Stimulated activated CD8-positive, alpha-beta memory T cell treated with anti-CD3 and anti-CD28 coated beads, Interleukin-2, amount 100 ng/mL, for 48 hours (primary cell): ENCODE results near the gene PSMA3.
A peak's percentile ranks its signal among the peaks of the same experiment; 100 is the strongest.
"Not testable (repeated sequence)": the region's sequence is repeated elsewhere in the genome, so short reads cannot be mapped to it uniquely, and the experiment has no call there.

Source experiments
- DNase-seq, 2 donors: peaks; one replicate each; pipeline ENCODE4 v3.0.0-alpha.2; 2020; ENCODE audit warnings: low read depth in 2 of 2

PSMA3 gene

DNA sequence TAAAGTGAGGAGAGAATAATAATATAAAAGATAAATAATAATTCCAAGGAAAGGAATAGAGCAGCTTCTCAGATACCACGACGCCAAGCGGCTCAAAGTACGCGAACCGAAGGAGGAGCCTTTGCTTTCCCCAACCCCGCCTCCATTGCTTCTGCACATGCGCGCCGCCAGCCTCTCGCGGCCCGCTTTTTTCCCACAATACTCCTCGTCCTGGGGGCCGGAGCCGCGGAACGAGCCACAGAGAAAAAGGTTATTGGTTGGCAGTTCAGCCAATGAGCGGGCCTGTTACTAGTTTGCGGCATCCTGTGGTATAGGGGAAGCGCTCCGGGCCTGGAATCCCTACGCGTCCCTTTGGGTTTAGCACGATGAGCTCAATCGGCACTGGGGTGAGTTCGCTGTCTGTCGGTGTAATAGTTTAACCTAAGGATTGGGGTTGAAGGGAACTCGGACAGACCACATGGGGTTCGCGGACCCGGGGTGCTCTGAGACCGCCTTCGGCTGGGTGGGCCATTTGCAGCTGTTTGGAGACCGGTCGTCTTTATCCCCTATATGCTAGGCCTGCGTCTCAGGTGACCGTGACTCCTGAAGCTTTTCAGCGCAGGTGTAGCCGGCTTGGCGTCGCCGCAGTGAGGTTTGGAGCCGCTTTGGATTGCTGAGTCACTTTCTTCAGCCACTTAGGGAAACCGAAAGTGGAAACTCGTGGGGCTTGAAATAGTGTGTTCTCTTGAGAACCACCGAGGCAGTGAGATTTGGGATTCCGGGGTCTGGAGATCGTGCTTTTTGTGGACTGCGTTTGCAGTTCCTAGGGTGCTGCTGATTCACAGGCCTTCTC is at the start of gene PSMA3:
PSMA3 (plus strand) TSS at position 288 of the 832 bp plus-strand sequence; CDS start at position 366, 78 bp downstream.
- DNase-seq, result peak; percentile 91 to 96

DNA sequence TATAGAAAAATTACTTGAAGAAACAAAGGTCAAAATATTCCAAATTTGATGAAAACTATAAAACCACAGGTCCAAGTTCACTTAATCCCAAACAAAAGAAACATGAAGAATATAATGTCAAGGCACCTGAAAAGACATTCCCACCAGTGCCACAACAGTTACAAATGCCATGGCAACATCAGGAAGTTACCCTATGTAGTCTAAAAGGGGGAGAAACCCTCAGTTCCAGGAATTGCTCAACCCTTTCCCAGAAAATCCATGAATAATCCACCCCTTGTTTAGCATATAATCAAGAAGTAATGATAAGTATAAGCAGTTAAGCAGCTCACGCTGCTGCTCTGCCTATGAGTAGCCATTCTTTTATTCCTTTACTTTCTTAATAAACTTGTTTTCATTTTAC is 48.4 kb upstream of the PSMA3 start:
- DNase-seq, result no peak

DNA sequence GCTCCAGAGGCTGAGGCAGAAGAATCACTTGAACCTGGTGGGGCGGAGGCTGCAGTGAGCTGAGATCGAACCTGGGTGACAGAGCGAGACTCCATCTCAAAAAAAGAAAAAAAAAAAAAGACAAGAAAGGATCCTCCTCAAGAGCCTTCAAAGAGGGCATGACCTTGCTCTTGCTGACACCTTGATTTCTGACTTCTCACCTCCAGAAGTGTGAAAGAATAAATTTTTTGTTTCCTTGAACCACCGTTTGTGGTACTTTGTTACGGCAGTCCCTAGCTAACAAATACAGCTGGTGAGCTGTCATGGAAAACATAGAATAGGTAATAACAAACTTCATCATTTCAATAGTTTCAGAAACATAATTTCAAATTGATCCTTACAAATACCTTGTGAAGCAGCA is 46.6 kb upstream of the PSMA3 start:
- DNase-seq, result no peak

GRCh38 chr14:58199726-58200479 is 44.7 kb upstream of the PSMA3 start, which contains the start of gene ACTR10:
ACTR10 (plus strand) TSS chr14:58200149; CDS start chr14:58200218, 69 bp downstream.
- DNase-seq, result peak; percentile 85 to 91

DNA sequence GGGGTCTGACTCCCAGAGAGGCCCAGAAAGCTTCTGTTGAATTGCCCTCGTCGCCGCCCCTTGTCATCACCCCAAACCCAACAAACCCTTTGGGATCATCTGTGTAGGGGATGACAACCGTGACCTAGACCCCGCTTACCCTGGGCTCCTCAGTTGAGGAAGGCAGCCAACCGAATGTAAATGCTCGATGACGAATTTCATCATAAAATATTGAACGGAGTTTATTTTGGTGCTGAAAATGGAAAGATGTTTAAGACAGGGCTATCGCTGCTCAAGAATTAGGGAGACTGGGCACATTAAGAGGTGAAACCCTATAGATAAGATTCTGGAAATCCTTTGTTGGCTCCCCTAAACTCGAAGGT is 44.2 kb upstream of the PSMA3 start:
- no peak for DNase-seq

DNA sequence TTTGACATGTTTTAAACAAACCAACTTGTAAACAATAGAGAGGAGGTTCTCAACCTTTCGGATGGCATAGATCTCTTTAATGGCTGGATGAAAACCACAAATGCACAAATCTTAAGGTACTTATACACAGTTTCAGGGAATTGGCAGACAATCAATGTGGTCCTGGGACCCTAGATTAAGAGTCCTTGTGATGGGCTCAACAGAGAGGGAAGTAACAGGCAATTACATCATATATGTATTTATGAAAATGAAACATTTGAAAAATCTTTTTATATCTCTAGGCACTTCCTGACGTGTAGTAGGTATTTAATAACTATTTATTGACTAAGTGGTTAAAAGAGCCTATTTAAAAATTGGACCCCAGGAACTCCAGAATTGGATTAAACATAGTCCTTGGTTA is 43.8 kb upstream of the PSMA3 start:
- DNase-seq, result no peak

- DNase-seq, result no peak
These were observed 31.5 kb upstream of the PSMA3 start for GRCh38 chr14:58213176-58213575.

GRCh38 chr14:58215191-58215914 is 29.3 kb upstream of the PSMA3 start:
- DNase-seq, result no peak

- DNase-seq, result no peak
These were observed 28.1 kb upstream of the PSMA3 start for GRCh38 chr14:58216544-58216943.

DNA sequence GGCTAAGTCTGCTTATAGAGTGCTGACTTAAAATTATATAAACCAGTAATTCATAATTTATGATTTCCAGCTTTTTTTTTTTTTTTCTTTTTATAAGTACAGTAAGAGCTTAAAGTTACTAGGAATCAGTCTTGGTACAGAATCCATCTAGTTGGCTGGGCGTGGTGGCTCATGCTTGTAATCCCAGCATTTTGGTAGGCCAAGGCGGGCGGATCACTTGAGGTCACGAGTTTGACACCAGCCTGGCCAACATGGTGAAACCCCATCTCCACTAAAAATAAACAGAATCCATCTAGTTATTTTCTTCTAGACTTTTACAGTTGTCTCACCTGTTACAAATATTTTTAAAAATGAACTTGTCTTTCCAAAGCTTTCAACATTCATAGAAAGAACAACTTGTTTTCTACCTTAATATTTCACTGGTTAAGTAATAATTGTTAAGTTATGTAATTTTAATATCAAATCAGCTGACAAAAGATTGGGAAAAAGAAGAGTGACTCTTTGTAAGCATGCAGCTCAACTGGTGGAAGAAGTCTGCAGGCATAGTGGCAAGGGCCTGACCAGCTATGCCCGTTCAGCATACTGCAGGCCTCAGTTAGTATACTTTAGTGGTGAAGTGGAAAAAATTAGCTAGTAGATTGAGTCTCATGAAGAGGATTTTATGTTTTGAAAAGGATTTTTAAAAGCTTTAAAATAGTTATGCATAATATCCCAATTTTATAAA is 17.4 kb upstream of the PSMA3 start:
- no peak for DNase-seq

- no peak for DNase-seq
These were observed 6.1 kb upstream of the PSMA3 start for GRCh38 chr14:58238252-58239243.

GRCh38 chr14:58239244-58240195 is 5.1 kb upstream of the PSMA3 start:
- peak; percentile 51 to 73 for DNase-seq

GRCh38 chr14:58243790-58244555 is 670 bp upstream of the PSMA3 start:
- no peak for DNase-seq

- DNase-seq, result no peak
These were observed 919 bp downstream of the PSMA3 start for GRCh38 chr14:58245562-58245961.

- DNase-seq, result no peak
These were observed 5.0 kb downstream of the PSMA3 start for GRCh38 chr14:58249611-58250010.

GRCh38 chr14:58258156-58258555 is 13.5 kb downstream of the PSMA3 start:
- DNase-seq, result no peak

- not testable (repeated sequence) for DNase-seq
These were observed 17.4 kb downstream of the PSMA3 start for GRCh38 chr14:58262005-58262404.

DNA sequence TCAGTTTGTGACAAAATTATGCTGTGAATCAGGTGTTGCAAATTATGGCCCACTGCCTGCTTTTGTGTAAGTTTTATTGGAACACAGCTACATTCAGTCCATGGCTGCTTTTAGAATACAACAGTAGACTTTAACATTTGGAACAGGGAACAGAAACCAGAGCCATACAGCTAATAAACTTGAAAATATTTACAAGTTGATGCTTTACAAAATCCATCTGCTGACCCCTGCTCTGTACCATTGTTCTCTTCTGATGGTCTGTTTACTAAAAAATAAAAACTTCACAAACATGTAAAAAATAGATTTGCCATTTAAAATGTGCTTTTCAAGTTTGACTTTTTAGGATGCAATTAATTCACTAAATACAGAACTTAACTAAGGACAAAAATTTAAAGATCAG is 20.8 kb downstream of the PSMA3 start:
- no peak for DNase-seq
